ENCODE measurements around the gene MAPK12.
A peak's percentile ranks its signal among the peaks of the same experiment; 100 is the strongest.
"Not testable (repeated sequence)": the region's sequence is repeated elsewhere in the genome, so short reads cannot be mapped to it uniquely, and the experiment has no call there.

The MAPK12 gene

DNA sequence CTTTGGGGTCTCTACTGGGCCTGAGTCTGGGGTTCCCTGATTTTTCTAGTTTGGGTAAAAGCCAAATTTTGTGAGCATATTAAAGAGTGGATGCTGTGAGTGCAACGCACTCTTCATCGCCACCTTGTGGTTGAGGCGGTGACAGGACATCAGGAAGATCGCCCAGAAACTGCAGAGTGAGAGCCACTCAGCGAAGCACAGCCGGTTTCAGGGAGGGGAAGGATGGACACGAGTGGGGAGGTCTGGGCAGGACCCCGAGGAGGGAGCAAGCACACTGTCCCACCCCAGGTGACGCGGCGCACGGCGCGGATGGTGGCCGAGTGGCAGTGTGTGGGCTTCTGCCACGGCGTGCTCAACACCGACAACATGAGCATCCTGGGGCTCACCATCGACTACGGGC, 51.6 kb downstream of the MAPK12 start:
- DNase-seq: peak; percentile 67

GRCh38 chr22:50208939-50209892, 52.3 kb downstream of the MAPK12 start:
- DNase-seq: no peak

- DNase-seq: no peak
Observed at GRCh38 chr22:50208430-50208938, 53.0 kb downstream of the MAPK12 start.

GRCh38 chr22:50207383-50208140, 53.9 kb downstream of the MAPK12 start:
- DNase-seq: no peak

DNA sequence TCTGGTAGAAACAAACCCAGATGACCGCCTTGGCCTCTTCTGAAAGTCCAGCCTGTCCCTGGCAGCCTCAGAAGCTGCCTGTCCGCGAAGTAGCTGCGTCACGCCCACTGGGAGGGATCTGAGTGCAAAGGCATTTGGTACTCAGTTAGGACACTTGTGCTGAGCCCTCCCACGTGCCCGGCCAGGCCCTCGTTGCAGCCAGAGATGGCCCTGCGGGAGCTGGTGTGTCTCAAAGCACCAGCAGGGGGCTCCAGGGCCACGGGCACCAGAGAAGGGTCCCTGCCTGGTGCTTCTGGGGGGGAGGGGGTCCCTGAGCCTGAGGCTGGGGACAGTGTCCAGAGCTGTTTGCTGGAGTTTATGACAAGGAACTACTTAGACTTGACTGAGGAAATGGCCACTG, 54.9 kb downstream of the MAPK12 start:
- DNase-seq: no peak

DNA sequence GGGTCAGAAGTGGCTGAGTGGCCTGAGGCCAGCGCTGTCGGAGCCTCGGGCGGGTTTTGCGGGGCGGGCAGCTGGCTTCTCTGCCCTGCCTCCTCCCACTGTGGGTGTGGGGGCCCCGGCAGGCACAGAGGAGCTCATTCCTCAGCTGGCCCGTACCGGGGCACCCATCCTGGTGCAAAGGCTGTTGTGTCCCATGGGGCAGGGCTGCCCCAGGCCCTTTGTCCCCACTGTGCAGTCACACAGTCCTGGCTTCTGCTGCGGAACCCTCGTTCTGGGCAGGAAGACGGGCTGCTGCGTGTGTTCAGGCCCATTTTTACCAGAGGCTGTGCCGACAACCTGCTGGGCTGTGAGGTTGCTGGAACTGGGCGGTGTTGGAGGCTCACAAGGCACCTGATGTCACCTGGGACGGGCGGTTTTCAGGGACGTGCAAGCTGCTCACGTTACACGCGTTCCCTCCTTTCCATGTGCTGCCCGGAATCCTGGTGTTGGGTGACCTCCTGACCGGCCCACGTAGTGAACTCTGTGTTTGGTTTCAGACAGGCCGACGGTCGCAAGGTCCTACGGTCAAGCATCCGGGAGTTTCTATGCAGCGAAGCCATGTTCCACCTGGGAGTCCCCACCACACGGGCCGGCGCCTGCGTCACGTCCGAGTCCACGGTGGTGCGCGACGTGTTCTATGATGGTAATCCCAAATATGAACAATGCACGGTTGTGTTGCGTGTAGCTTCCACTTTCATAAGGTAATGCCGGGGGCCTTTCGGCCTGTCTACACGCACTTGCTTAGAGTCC, 55.5 kb downstream of the MAPK12 start:
- DNase-seq: no peak

DNA sequence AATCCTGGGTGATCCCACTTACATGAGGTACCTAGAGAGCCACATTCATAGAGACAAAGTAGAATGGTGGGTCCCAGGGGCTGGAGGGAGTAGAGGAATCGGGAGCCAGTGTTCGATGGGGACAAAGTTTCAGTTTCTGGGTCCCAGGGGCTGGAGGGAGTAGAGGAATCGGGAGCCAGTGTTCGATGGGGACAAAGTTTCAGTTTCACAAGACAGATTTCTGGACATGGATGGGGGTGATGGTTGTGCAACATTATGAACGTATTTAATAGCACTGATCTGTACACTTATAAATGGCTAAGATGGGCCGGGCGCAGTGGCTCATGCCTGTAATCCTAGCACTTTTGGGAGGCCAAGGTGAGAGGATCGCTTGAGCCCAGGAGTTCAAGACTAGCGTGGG, 56.5 kb downstream of the MAPK12 start:
- not testable (repeated sequence) for DNase-seq

DNA sequence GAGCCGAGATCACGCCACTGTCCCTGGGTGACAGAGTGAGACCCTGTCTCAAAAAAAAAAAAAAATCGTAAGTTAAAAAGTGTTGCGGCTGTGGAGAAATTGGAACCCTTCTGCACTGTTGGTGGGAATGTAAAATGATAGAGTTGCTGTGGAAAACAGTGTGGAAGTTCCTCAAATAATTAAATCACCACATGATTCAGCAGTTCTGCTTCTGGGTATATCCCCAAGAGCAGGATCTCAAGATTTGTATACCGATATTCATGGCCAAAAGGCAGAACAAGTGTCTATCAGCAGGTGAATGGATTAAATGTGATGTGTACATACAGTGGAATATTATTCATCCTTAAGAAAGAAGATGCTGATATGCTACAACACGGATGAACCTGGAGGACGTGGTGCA, 56.9 kb downstream of the MAPK12 start:
- no peak for DNase-seq

DNA sequence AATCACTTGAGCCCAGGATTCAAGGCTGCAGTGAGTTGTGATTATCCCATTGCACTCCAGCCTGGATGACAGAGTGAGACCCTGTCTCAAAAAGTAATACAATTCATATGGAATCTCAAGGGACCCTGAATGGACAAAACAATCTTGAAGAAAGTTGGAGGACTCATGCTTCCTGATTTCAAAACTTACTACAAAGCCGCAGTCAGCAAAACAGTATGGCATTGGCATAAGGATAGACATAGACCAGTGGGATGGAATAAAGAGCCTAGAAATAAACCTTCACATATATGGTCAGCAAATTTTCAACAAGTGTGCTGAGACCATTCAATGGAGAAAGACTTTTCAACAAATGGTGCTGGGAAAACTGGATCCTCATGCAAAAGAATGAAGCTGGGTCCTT, 58.2 kb downstream of the MAPK12 start:
- DNase-seq: no peak
